Mesenchymal stem cell (in vitro differentiated cells and primary cell): ENCODE data around the gene NEK3.

Experiments used
- DNase-seq: peaks from one replicate; pipeline ENCODE4 v3.0.0-alpha.2; 2013
- H2AFZ ChIP-seq: one replicate; pipeline ENCODE4 v1.6.1; 2013; ENCODE audit warnings: low read depth, mild to moderate bottlenecking, control low read depth, inconsistent platforms, low read length, moderate library complexity
- H2AK5ac ChIP-seq: 2 replicates; pipeline ENCODE4 v1.6.1; 2013; ENCODE audit warnings: low read length, moderate library complexity, mild to moderate bottlenecking, inconsistent platforms; ENCODE audit not compliant: severe bottlenecking
- H2BK120ac ChIP-seq: one replicate; pipeline ENCODE4 v1.6.1; 2013; ENCODE audit warnings: low read depth, mild to moderate bottlenecking, inconsistent platforms, low read length, moderate library complexity
- H2BK12ac ChIP-seq, 2 experiments: one replicate each; pipeline ENCODE4 v1.6.1; 2013; ENCODE audit warnings: inconsistent platforms in 2 of 2, low read length in 2 of 2, mild to moderate bottlenecking in 2 of 2, moderate library complexity in 2 of 2, control low read depth in 1 of 2
- H2BK15ac ChIP-seq: one replicate; pipeline ENCODE4 v1.6.1; 2013; ENCODE audit warnings: mild to moderate bottlenecking, low read depth, inconsistent platforms; ENCODE audit not compliant: poor library complexity, severe bottlenecking
- H2BK5ac ChIP-seq: 2 replicates; pipeline ENCODE4 v1.6.1; 2013; ENCODE audit warnings: low read depth, mild to moderate bottlenecking, low read length, control low read depth, inconsistent platforms; ENCODE audit not compliant: poor library complexity, severe bottlenecking
- H3K14ac ChIP-seq, 2 experiments: one replicate each; pipeline ENCODE4 v1.6.1; 2013; ENCODE audit warnings: inconsistent platforms in 2 of 2, low read length in 2 of 2, control low read depth in 1 of 2, mild to moderate bottlenecking in 1 of 2, moderate library complexity in 1 of 2
- H3K18ac ChIP-seq, 2 experiments: one replicate each; pipeline ENCODE4 v1.6.1; 2013; ENCODE audit warnings: inconsistent platforms in 2 of 2, low read length in 2 of 2, control low read depth in 1 of 2, low read depth in 1 of 2, mild to moderate bottlenecking in 1 of 2
- H3K23ac ChIP-seq, 2 experiments: one replicate each; pipeline ENCODE4 v1.6.1; 2013; ENCODE audit warnings: inconsistent platforms in 2 of 2, low read length in 2 of 2, mild to moderate bottlenecking in 2 of 2, moderate library complexity in 2 of 2, control low read depth in 1 of 2
- H3K27ac ChIP-seq: 2 replicates; pipeline ENCODE4 v1.5.1; 2013; ENCODE audit warnings: mild to moderate bottlenecking, moderate library complexity, low read length, control low read depth, inconsistent platforms; ENCODE audit not compliant: poor library complexity, severe bottlenecking
- H3K27me3 ChIP-seq, 2 experiments: 2 replicates each; pipeline versions ENCODE4 v1.6.1 to v1.7.0; 2013; ENCODE audit warnings: low read length in 2 of 2, mild to moderate bottlenecking in 2 of 2, moderate library complexity in 2 of 2, control low read depth in 1 of 2, inconsistent platforms in 1 of 2; ENCODE audit not compliant: control insufficient read depth in 1 of 2, insufficient read depth in 1 of 2
- H3K36me3 ChIP-seq, 2 experiments: 2 replicates each; pipeline versions ENCODE4 v1.6.1 to v1.7.0; 2013; ENCODE audit warnings: low read length in 2 of 2, control low read depth in 1 of 2, inconsistent platforms in 1 of 2, low read depth in 1 of 2, mild to moderate bottlenecking in 1 of 2; ENCODE audit not compliant: insufficient read depth in 2 of 2, control insufficient read depth in 1 of 2
- H3K4ac ChIP-seq, 2 experiments: one replicate each; pipeline ENCODE4 v1.6.1; 2013; ENCODE audit warnings: inconsistent platforms in 2 of 2, low read length in 2 of 2, mild to moderate bottlenecking in 2 of 2, moderate library complexity in 2 of 2, control low read depth in 1 of 2, low read depth in 1 of 2
- H3K4me1 ChIP-seq: 2 replicates; pipeline ENCODE4 v1.6.1; 2013; ENCODE audit warnings: low read depth, low read length, control low read depth; ENCODE audit not compliant: control insufficient read depth, insufficient read depth
- H3K4me2 ChIP-seq: 2 replicates; pipeline ENCODE4 v1.6.1; 2013; ENCODE audit warnings: low read length, mild to moderate bottlenecking, inconsistent platforms; ENCODE audit not compliant: poor library complexity, severe bottlenecking
- H3K4me3 ChIP-seq, 2 experiments: 2 replicates each; pipeline versions ENCODE4 v1.5.1 to v1.7.0; 2013; ENCODE audit warnings: low read length in 2 of 2, mild to moderate bottlenecking in 2 of 2, control low read depth in 1 of 2, low read depth in 1 of 2; ENCODE audit not compliant: insufficient read depth in 1 of 2
- H3K79me1 ChIP-seq: replicated peaks from 2 replicates; pipeline ENCODE4 v1.6.1; 2013; ENCODE audit warnings: mild to moderate bottlenecking, control low read depth, low read length, inconsistent platforms; ENCODE audit not compliant: poor library complexity, severe bottlenecking
- H3K9ac ChIP-seq: 2 replicates; pipeline ENCODE4 v1.7.0; 2013; ENCODE audit warnings: mild to moderate bottlenecking, low read length, moderate library complexity
- H3K9me3 ChIP-seq: 2 replicates; pipeline ENCODE4 v1.7.0; 2013; ENCODE audit warnings: mild to moderate bottlenecking, low read length; ENCODE audit not compliant: control insufficient read depth
- H4K8ac ChIP-seq: one replicate; pipeline ENCODE4 v1.6.1; 2013; ENCODE audit warnings: inconsistent platforms, mild to moderate bottlenecking, low read length, moderate library complexity
- H4K91ac ChIP-seq: one replicate; pipeline ENCODE4 v1.6.1; 2013; ENCODE audit warnings: mild to moderate bottlenecking, low read length, inconsistent platforms
- WGBS: methylation state at CpG from one replicate; pipeline ENCODE4 v1.1.7; 2013; ENCODE audit warnings: mixed read lengths; 5-methylcytosine and 5-hydroxymethylcytosine counted together

The NEK3 gene

GRCh38 chr13:52162279-52163101 lies 3.1 kb upstream of the NEK3 start:
- no peaks in the 10 kb centered on the region for H3K9me3 ChIP-seq
- no peak overlapping the region for H4K91ac ChIP-seq
- H3K4me2 ChIP-seq = no peak overlapping the region
- no peak overlapping the region for H2BK15ac ChIP-seq
- no peak overlapping the region for H2BK12ac ChIP-seq
- H2BK120ac ChIP-seq = no peak overlapping the region
- no peak overlapping the region for H3K4ac ChIP-seq
- no peak overlapping the region for H2AFZ ChIP-seq
- H3K4me3 ChIP-seq = no peak overlapping the region
- H3K18ac ChIP-seq = no peak overlapping the region
- no peak overlapping the region for H2AK5ac ChIP-seq
- no peaks in the 10 kb centered on the region for H3K79me1 ChIP-seq
- peaks cover 9% of the 10 kb centered on the region for H3K4me1 ChIP-seq
- no peak overlapping the region for H2BK5ac ChIP-seq
- H3K14ac ChIP-seq = no peak overlapping the region
- peak; percentile 53 for DNase-seq
- H3K9ac ChIP-seq = no peak overlapping the region
- H3K27me3 ChIP-seq = no peaks in the 10 kb centered on the region
- no peak overlapping the region for H3K23ac ChIP-seq
- H3K36me3 ChIP-seq = peaks cover 7 to 16% of the 10 kb centered on the region in 2 experiments
- peak overlapping the region; percentile 59 for H3K27ac ChIP-seq
- WGBS = 96% methylated on average over 2 of the region's 5 CpGs
- H4K8ac ChIP-seq = no peak overlapping the region

GRCh38 chr13:52161181-52161646 lies 1.8 kb upstream of the NEK3 start:
- H2BK12ac ChIP-seq = no peak overlapping the region
- H3K14ac ChIP-seq = no peak overlapping the region
- no peak overlapping the region for H2AK5ac ChIP-seq
- no peaks in the 10 kb centered on the region for H3K27me3 ChIP-seq
- H3K23ac ChIP-seq = no peak overlapping the region
- no peak for DNase-seq
- no peak overlapping the region for H2BK120ac ChIP-seq
- no peak overlapping the region for H2BK5ac ChIP-seq
- no peak overlapping the region for H2AFZ ChIP-seq
- H4K8ac ChIP-seq = no peak overlapping the region
- H4K91ac ChIP-seq = no peak overlapping the region
- peaks cover 8% of the 10 kb centered on the region for H3K79me1 ChIP-seq
- no peaks in the 10 kb centered on the region for H3K9me3 ChIP-seq
- H3K4ac ChIP-seq = no peak overlapping the region
- no peak overlapping the region for H3K9ac ChIP-seq
- peaks cover 2 to 8% of the 10 kb centered on the region in 2 experiments for H3K36me3 ChIP-seq
- no peak overlapping the region for H2BK15ac ChIP-seq
- H3K4me2 ChIP-seq = no peak overlapping the region
- WGBS = 79% methylated on average over 3 of the region's 3 CpGs
- H3K27ac ChIP-seq = no peak overlapping the region
- H3K4me1 ChIP-seq = peaks cover 9% of the 10 kb centered on the region
- H3K18ac ChIP-seq = no peak overlapping the region
- no peak overlapping the region for H3K4me3 ChIP-seq

GRCh38 chr13:52160506-52160905 lies 1.1 kb upstream of the NEK3 start:
- Histone ChIP-seq H3K27ac (no peak overlapping the region), H3K79me1 (peaks cover 9% of the 10 kb centered on the region), H3K18ac (no peak overlapping the region), H3K4me3 (no peak overlapping the region), H3K27me3 (no peaks in the 10 kb centered on the region), H3K36me3 (peaks cover 0 to 3% of the 10 kb centered on the region in 2 experiments), H2AFZ (no peak overlapping the region), H2BK120ac (no peak overlapping the region), H2BK5ac (no peak overlapping the region), H2AK5ac (no peak overlapping the region), H2BK12ac (no peak overlapping the region), H3K14ac (no peak overlapping the region), H2BK15ac (no peak overlapping the region), H3K4me2 (no peak overlapping the region), H3K9ac (no peak overlapping the region), H3K4me1 (peaks cover 9% of the 10 kb centered on the region), H4K8ac (no peak overlapping the region), H4K91ac (no peak overlapping the region), H3K23ac (no peak overlapping the region), H3K9me3 (no peaks in the 10 kb centered on the region), H3K4ac (no peak overlapping the region)
- no peak for DNase-seq
- 98% methylated on average over 4 of the region's 6 CpGs for WGBS

GRCh38 chr13:52160053-52160452 lies 656 bp upstream of the NEK3 start:
- Histone ChIP-seq H3K9ac (peak overlapping the region; percentile 93), H3K36me3 (no peaks in the 10 kb centered on the region), H2AFZ (no peak overlapping the region), H3K27ac (no peak overlapping the region), H3K27me3 (no peaks in the 10 kb centered on the region), H3K4me2 (no peak overlapping the region), H2BK15ac (no peak overlapping the region), H3K79me1 (peaks cover 9% of the 10 kb centered on the region), H2BK120ac (no peak overlapping the region), H3K18ac (no peak overlapping the region), H2AK5ac (no peak overlapping the region), H4K8ac (no peak overlapping the region), H2BK5ac (no peak overlapping the region), H4K91ac (no peak overlapping the region), H3K4me3 (no peak overlapping the region), H3K23ac (no peak overlapping the region), H2BK12ac (no peak overlapping the region), H3K9me3 (no peaks in the 10 kb centered on the region), H3K4ac (no peak overlapping the region), H3K4me1 (peaks cover 9% of the 10 kb centered on the region), H3K14ac (no peak overlapping the region)
- no peak for DNase-seq
- WGBS = 97% methylated on average over 3 of the region's 6 CpGs
